ENCODE results near the gene SEZ6.

DNA sequence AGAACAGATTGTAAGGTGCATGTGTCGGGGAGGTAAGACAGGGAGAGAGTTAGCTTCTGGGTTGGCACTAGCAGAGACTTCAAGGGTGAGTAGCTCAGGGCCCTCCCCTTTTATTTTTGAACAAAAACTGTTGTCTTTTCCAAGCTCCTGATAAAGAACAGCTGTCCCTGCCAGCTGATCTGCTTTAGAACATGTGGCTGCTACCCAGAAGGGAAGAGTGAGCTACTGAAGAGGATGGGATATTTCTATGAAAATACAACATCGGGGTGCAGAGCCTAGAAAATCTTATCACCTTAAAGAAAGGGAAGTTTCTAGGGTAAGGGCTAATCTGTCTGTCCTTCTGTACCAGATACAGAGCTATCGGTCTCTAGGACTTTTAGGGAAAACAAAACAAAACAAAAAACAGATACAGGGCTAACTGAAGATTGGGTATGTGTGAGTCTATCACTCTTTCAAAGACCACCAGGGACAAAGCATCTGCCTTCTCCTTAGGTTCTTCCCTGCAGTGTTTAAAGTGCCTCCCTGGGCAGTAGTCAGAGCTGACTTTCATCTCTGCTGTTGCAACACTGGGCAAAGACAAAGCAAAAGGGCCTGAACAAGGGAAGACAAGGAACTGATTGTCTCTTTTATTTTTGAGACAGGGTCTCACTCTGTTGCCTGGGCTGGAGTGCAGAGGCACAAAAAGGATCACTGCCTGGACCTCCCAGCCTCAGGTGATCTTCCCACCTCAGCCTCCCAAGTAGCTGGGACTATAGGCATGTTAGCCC lies 97.9 kb downstream of the SEZ6 start:
- no peak for TF ChIP-seq POLR2A (IDR thresholded peaks at IDR 0.05)
- no peak for TF ChIP-seq CTCF (IDR thresholded peaks at IDR 0.05)
